Endodermal cell (in vitro differentiated cells): ENCODE results near the gene GNAS-AS1. TPM values are rescaled to one million over a fixed set of nuclear protein-coding genes. Genes with fewer than 3 reads are reported as not detected.

ENCODE experiments used
- DNase-seq: peaks from one replicate; pipeline ENCODE4 v3.0.0-alpha.2; 2017
- H3K27ac ChIP-seq: 2 replicates; pipeline ENCODE4 v1.5.1; 2013; ENCODE audit warnings: mild to moderate bottlenecking, low read depth, low read length, moderate library complexity
- H3K27me3 ChIP-seq: 2 replicates; pipeline ENCODE4 v1.6.1; 2013; ENCODE audit warnings: mild to moderate bottlenecking, low read length, moderate library complexity; ENCODE audit not compliant: insufficient read depth, control insufficient read depth, poor library complexity, severe bottlenecking
- H3K36me3 ChIP-seq: 2 replicates; pipeline ENCODE4 v1.7.0; 2013; ENCODE audit warnings: mild to moderate bottlenecking, low read length, moderate library complexity; ENCODE audit not compliant: control insufficient read depth, insufficient read depth
- H3K4me1 ChIP-seq: one replicate; pipeline ENCODE4 v1.7.0; 2013; ENCODE audit warnings: low read length; ENCODE audit not compliant: control insufficient read depth, insufficient read depth
- H3K4me3 ChIP-seq: 2 replicates; pipeline ENCODE4 v1.5.1; 2013; ENCODE audit warnings: mild to moderate bottlenecking, low read length, moderate library complexity
- H3K9ac ChIP-seq: 2 replicates; pipeline ENCODE4 v1.6.1; 2013; ENCODE audit warnings: mild to moderate bottlenecking, low read length, moderate library complexity; ENCODE audit not compliant: poor library complexity, severe bottlenecking; ENCODE audit errors: extremely low read depth
- H3K9me3 ChIP-seq: 2 replicates; pipeline ENCODE4 v1.6.1; 2013; ENCODE audit warnings: mild to moderate bottlenecking, low read length, moderate library complexity; ENCODE audit not compliant: control insufficient read depth
- H3K27ac Mint-ChIP-seq: 2 replicates; pipeline ENCODE4 v1.8.0; 2020; ENCODE audit warnings: mixed read lengths
- H3K27me3 Mint-ChIP-seq: 2 replicates; pipeline ENCODE4 v1.8.0; 2021; ENCODE audit warnings: mild to moderate bottlenecking, mixed read lengths; ENCODE audit not compliant: insufficient read depth
- H3K36me3 Mint-ChIP-seq: 2 replicates; pipeline ENCODE4 v1.8.0; 2020; ENCODE audit warnings: low read depth, mixed read lengths
- H3K4me1 Mint-ChIP-seq: 2 replicates; pipeline ENCODE4 v1.8.0; 2020; ENCODE audit warnings: mixed read lengths
- H3K4me3 Mint-ChIP-seq: 2 replicates; pipeline ENCODE4 v1.8.0; 2020; ENCODE audit warnings: mild to moderate bottlenecking, moderate library complexity, mixed read lengths
- H3K9me3 Mint-ChIP-seq: 2 replicates; pipeline ENCODE4 v1.8.0; 2020; ENCODE audit warnings: mild to moderate bottlenecking, mixed read lengths
- CTCF ChIP-seq: fragments of 200-600 bp; sonication (generic); conservative IDR thresholded peaks from 2 replicates; pipeline ENCODE4 v1.5.0; 2021; ENCODE audit warnings: antibody characterized with exemption, mild to moderate bottlenecking
- WGBS, 2 experiments: methylation state at CpG; one replicate each; pipeline versions ENCODE4 v1.1.5 to v1.1.7; 2013; ENCODE audit warnings: missing lambda C conversion rate in 2 of 2, mixed read lengths in 1 of 2; ENCODE audit not compliant: insufficient coverage in 1 of 2, insufficient read length in 1 of 2; 5-methylcytosine and 5-hydroxymethylcytosine counted together
- total RNA-seq, 2 donors: library from RNA; stranded (reverse); fragmentation: NEBNext Ultra II Directional in 1 of 2; extraction: Animal tissue kit (Norgen Biotek cat#: 25700) in 1 of 2; gene quantifications; 2 replicates in 1 of 2; 3 replicates in 1 of 2; pipeline ENCODE4 v1.2.1, GENCODE V29; 2021

GNAS-AS1 gene
- total RNA-seq, 2 donors from 2014 or later, result 9.3 to 9.7 TPM

- H3K4me1 ChIP-seq, result no peaks in the 10 kb centered on the region
- TF ChIP-seq CTCF, result peak; percentile 29
- Mint-ChIP-seq H3K4me1 (peaks cover 12% of the 10 kb centered on the region), H3K9me3 (no peaks in the 10 kb centered on the region), H3K4me3 (no peak overlapping the region), H3K27ac (no peak overlapping the region), H3K27me3 (peaks cover 44% of the 10 kb centered on the region), H3K36me3 (peaks cover 30% of the 10 kb centered on the region)
- peaks cover 45% of the 10 kb centered on the region for H3K27me3 ChIP-seq
- WGBS, 2 experiments, result 84 to 100% methylated on average over 1 to 4 of the region's 4 CpGs
- H3K36me3 ChIP-seq, result peaks cover 31% of the 10 kb centered on the region
- no peaks in the 10 kb centered on the region for H3K9me3 ChIP-seq
- no peak for DNase-seq
- H3K9ac ChIP-seq, result no peak overlapping the region
- H3K27ac ChIP-seq, result no peak overlapping the region
- no peak overlapping the region for H3K4me3 ChIP-seq
Measured at GRCh38 chr20:58838174-58838573, 12.5 kb downstream of the GNAS-AS1 start.

- H3K27me3 Mint-ChIP-seq, result peaks cover 40% of the 10 kb centered on the region
- H3K27ac Mint-ChIP-seq, result no peak overlapping the region
Measured at GRCh38 chr20:58837717-58838116, 13.0 kb downstream of the GNAS-AS1 start.

GRCh38 chr20:58836616-58837204 is 14.0 kb downstream of the GNAS-AS1 start:
- peaks cover 26% of the 10 kb centered on the region for H3K36me3 Mint-ChIP-seq

More at GRCh38 chr20:58837717-58838116, 13.0 kb downstream of the GNAS-AS1 start:
- H3K9me3 Mint-ChIP-seq, result no peaks in the 10 kb centered on the region
- peaks cover 8% of the 10 kb centered on the region for H3K4me1 Mint-ChIP-seq
- Histone ChIP-seq H3K4me3 (no peak overlapping the region), H3K27me3 (peaks cover 41% of the 10 kb centered on the region), H3K9ac (no peak overlapping the region), H3K36me3 (peaks cover 31% of the 10 kb centered on the region), H3K9me3 (no peaks in the 10 kb centered on the region), H3K27ac (no peak overlapping the region), H3K4me1 (no peaks in the 10 kb centered on the region)
- peaks cover 31% of the 10 kb centered on the region for H3K36me3 Mint-ChIP-seq
- DNase-seq, result no peak
- WGBS, 2 experiments, result 100% methylated on average over 1 of the region's 1 CpG; no CpG with 5 or more reads in 1 of the 2 experiments
- no peak for TF ChIP-seq CTCF
- H3K4me3 Mint-ChIP-seq, result no peak overlapping the region

More at GRCh38 chr20:58836616-58837204, 14.0 kb downstream of the GNAS-AS1 start:
- 92 to 97% methylated on average over 9 of the region's 10 CpGs for WGBS, 2 experiments
- no peak for DNase-seq
- Histone ChIP-seq H3K27ac (no peak overlapping the region), H3K36me3 (peaks cover 28% of the 10 kb centered on the region), H3K4me1 (no peaks in the 10 kb centered on the region), H3K4me3 (no peak overlapping the region), H3K9me3 (no peaks in the 10 kb centered on the region), H3K27me3 (peaks cover 31% of the 10 kb centered on the region), H3K9ac (no peak overlapping the region)
- Mint-ChIP-seq H3K27ac (no peak overlapping the region), H3K27me3 (peaks cover 29% of the 10 kb centered on the region), H3K4me3 (no peak overlapping the region), H3K9me3 (no peaks in the 10 kb centered on the region), H3K4me1 (no peaks in the 10 kb centered on the region)
- TF ChIP-seq CTCF, result no peak
